ENCODE results near the gene ERC2.

ERC2 gene

DNA sequence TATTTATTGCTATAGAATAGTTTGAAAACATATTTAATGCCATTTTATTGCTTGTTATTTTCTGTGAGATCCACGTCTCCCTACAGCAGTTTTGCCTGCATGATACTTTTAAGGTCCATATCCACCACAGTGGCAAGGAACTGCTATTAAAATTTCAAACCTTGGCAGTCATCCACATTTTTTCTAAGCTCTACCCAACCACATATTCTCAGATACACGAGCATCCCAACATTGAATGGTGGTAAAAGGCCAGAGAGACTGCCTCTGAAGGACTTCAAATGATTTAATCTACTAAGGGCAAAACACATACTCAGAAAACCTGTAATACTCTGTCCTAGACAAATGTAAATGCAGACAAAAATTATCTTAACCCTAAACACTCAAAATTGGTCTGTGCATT lies 173.1 kb downstream of the ERC2 start:
- TF ChIP-seq ZBTB7A (IDR thresholded peaks at IDR 0.05; ENCODE audit: low read depth) (no peak), NFIC (IDR thresholded peaks at IDR 0.05) (no peak), CREB1 (IDR thresholded peaks at IDR 0.05; ENCODE audit: low read depth) (no peak), TEAD4 (IDR thresholded peaks at IDR 0.05) (no peak), TCF12 (IDR thresholded peaks at IDR 0.05; ENCODE audit: low read depth) (no peak), FOXM1 (IDR thresholded peaks at IDR 0.05; ENCODE audit: borderline replicate concordance, low read depth) (no peak), EGR1 (IDR thresholded peaks at IDR 0.05) (no peak)
- TF ChIP-seq, protein P1, sequence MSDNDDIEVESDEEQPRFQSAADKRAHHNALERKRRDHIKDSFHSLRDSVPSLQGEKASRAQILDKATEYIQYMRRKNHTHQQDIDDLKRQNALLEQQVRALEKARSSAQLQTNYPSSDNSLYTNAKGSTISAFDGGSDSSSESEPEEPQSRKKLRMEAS (IDR thresholded peaks at IDR 0.05): no peak
- TF ChIP-seq, protein P2, sequence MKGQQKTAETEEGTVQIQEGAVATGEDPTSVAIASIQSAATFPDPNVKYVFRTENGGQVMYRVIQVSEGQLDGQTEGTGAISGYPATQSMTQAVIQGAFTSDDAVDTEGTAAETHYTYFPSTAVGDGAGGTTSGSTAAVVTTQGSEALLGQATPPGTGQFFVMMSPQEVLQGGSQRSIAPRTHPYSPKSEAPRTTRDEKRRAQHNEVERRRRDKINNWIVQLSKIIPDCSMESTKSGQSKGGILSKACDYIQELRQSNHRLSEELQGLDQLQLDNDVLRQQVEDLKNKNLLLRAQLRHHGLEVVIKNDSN (IDR thresholded peaks at IDR 0.05): no peak

DNA sequence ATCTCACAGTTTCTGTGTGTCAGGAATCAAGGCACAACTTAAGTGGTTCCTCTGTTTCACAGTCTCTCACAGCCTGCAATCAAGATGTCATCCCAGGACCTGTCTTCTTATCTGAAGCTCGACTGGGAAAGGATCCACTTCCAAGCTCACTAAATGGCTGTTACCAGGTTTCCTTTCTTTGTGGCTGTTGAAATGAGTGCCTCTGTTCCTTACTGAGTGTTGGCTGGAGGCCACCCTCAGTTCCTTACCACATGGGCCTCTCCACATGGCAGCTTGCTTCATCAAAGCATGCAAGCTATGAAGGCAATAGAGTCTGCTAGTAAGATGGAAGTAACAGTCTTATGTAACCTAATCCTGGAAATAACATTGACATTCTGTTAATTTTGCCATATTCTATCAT lies 174.0 kb downstream of the ERC2 start:
- TF ChIP-seq, protein P1 (IDR thresholded peaks at IDR 0.05): no peak
- TF ChIP-seq, protein P3, sequence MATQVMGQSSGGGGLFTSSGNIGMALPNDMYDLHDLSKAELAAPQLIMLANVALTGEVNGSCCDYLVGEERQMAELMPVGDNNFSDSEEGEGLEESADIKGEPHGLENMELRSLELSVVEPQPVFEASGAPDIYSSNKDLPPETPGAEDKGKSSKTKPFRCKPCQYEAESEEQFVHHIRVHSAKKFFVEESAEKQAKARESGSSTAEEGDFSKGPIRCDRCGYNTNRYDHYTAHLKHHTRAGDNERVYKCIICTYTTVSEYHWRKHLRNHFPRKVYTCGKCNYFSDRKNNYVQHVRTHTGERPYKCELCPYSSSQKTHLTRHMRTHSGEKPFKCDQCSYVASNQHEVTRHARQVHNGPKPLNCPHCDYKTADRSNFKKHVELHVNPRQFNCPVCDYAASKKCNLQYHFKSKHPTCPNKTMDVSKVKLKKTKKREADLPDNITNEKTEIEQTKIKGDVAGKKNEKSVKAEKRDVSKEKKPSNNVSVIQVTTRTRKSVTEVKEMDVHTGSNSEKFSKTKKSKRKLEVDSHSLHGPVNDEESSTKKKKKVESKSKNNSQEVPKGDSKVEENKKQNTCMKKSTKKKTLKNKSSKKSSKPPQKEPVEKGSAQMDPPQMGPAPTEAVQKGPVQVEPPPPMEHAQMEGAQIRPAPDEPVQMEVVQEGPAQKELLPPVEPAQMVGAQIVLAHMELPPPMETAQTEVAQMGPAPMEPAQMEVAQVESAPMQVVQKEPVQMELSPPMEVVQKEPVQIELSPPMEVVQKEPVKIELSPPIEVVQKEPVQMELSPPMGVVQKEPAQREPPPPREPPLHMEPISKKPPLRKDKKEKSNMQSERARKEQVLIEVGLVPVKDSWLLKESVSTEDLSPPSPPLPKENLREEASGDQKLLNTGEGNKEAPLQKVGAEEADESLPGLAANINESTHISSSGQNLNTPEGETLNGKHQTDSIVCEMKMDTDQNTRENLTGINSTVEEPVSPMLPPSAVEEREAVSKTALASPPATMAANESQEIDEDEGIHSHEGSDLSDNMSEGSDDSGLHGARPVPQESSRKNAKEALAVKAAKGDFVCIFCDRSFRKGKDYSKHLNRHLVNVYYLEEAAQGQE (IDR thresholded peaks at IDR 0.05; ENCODE audit: low read depth): no peak
- TF ChIP-seq YY1 (IDR thresholded peaks at IDR 0.05; ENCODE audit: low read depth) (no peak), CREB1 (IDR thresholded peaks at IDR 0.05; ENCODE audit: low read depth) (no peak), ZBTB7A (IDR thresholded peaks at IDR 0.05; ENCODE audit: low read depth) (no peak), EP300 (IDR thresholded peaks at IDR 0.05; ENCODE audit: borderline replicate concordance) (no peak), RAD21 (IDR thresholded peaks at IDR 0.05; ENCODE audit: low read depth) (no peak)
- TF ChIP-seq, protein P2 (IDR thresholded peaks at IDR 0.05): no peak

DNA sequence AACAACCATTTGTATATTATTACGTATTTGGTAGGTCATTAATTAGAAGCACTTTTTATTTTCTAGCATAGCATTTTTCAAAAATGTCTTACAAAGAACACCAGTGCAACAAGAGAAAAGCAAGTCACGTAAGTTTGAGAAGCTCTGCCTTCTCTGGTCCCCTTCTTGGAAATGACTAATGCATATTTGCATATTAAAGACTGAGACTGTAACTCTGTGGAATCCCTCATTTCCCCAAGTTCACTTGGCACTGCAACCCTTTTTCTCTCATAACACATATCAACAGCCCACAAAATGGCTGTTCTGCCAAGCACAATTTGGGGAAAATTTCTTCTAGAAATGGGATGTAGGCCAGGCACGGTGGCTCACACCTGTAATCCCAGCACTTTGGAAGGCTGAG lies 176.3 kb downstream of the ERC2 start:
- TF ChIP-seq NFIC (IDR thresholded peaks at IDR 0.05): no peak

DNA sequence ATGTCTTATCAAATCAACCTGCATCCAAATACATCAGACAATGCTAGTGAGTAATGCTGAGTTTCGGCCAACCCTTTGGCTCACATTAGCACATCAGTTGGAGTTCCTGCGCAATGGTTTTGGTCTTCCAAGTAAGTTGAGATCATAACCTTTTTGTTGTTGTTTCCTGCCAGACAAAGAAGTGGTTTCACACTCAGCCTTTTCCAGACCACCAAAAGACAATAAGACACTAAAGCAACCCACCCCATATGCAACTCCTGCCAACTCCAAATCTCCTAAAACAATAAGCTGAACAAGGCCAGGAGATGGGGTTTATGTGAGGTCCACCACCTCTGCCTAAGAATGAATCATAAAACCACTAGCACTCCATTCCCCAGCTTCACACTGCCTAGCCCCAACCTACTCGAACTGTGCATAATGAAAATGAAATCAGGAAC lies 177.0 kb downstream of the ERC2 start:
- no peak for TF ChIP-seq TAF1 (IDR thresholded peaks at IDR 0.05; ENCODE audit: low read depth)
- TF ChIP-seq TEAD4 (IDR thresholded peaks at IDR 0.05): no peak
- TF ChIP-seq ZBTB7A (IDR thresholded peaks at IDR 0.05; ENCODE audit: low read depth): no peak
- TF ChIP-seq, protein P1 (IDR thresholded peaks at IDR 0.05): no peak
- no peak for TF ChIP-seq NFIC (IDR thresholded peaks at IDR 0.05)
- TF ChIP-seq, protein P3 (IDR thresholded peaks at IDR 0.05; ENCODE audit: low read depth): no peak
- no peak for TF ChIP-seq EP300 (IDR thresholded peaks at IDR 0.05; ENCODE audit: borderline replicate concordance)
- TF ChIP-seq CREB1 (IDR thresholded peaks at IDR 0.05; ENCODE audit: low read depth): no peak

DNA sequence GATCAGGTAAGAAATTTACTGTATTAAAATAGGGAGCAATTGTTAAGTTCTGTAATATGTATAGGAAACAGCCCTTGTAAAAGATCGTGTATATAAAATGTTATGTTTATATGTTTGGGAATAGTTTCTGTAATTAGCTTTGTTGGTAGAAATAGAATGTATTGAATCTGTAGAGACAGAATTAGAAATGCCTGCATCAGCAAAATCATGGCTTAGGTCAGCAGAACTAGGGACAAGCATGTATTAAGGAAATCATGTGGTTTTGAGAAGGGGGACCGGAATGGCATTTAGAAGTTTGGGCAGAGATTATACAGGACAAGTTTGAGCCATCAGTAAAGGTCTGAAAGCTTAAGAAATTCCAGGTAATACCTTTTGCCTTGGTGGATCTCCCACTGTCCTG lies 177.9 kb downstream of the ERC2 start:
- TF ChIP-seq, protein P3 (IDR thresholded peaks at IDR 0.05; ENCODE audit: low read depth): no peak
- TF ChIP-seq, protein P2 (IDR thresholded peaks at IDR 0.05): no peak
- TF ChIP-seq TCF12 (IDR thresholded peaks at IDR 0.05; ENCODE audit: low read depth) (no peak), TEAD4 (IDR thresholded peaks at IDR 0.05) (no peak), FOXM1 (IDR thresholded peaks at IDR 0.05; ENCODE audit: borderline replicate concordance, low read depth) (no peak), EGR1 (IDR thresholded peaks at IDR 0.05) (no peak), CEBPB (IDR thresholded peaks at IDR 0.05) (no peak), ZBTB7A (IDR thresholded peaks at IDR 0.05; ENCODE audit: low read depth) (no peak), EP300 (IDR thresholded peaks at IDR 0.05; ENCODE audit: borderline replicate concordance) (no peak), CREB1 (IDR thresholded peaks at IDR 0.05; ENCODE audit: low read depth) (no peak), YY1 (IDR thresholded peaks at IDR 0.05; ENCODE audit: low read depth) (no peak), NFIC (IDR thresholded peaks at IDR 0.05) (no peak), RAD21 (IDR thresholded peaks at IDR 0.05; ENCODE audit: low read depth) (no peak)
- TF ChIP-seq, protein P1 (IDR thresholded peaks at IDR 0.05): no peak

All from Ishikawa (cell line).